GM19099 (cell line): Measurements from ENCODE around the gene CCDC197.

Experiments used
- POLR2A ChIP-seq: IDR thresholded peaks from 3 replicates; pipeline ENCODE4 v1.6.1; 2011; ENCODE audit warnings: low read depth; ENCODE audit not compliant: insufficient read length; ENCODE audit errors: extremely low read depth

CCDC197 gene

GRCh38 chr14:94044476-94045091 lies 47.5 kb downstream of the CCDC197 start:
- no peak for TF ChIP-seq POLR2A

GRCh38 chr14:94045101-94045500 lies 48.0 kb downstream of the CCDC197 start:
- no peak for TF ChIP-seq POLR2A

DNA sequence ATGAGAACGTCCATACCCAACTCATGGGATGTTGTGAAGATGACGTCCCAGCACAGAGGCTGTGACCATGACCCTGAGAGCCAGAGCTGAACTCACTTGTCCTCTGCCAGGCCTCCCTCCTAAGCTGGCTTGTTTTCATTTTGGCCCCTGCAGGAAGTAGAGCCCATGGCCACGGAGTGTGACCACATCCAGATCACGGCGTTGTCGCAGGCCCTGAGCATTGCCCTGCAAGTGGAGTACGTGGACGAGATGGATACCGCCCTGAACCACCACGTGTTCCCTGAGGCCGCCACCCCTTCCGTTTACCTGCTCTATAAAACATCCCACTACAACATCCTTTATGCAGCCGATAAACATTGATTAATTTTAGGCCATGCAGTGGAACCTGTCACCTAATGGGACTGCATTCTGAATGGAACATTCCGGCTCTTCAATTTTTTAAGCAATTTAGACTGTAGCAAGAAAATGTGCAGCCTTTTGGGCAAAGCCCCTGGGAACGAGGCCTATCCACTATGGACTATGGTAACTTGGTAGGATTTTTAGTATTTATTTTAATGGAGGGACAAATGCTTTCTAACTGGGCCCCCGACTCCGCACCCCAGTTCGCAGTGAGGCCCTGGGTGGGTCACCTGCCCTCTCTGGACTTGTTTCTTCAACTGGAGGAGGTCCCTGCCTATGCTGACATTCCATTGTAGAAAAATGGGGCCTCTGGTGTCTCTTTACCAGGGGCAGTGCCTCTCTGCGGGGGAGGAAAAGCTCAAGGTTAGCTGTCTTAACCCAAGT lies 48.7 kb downstream of the CCDC197 start:
- no peak for TF ChIP-seq POLR2A

DNA sequence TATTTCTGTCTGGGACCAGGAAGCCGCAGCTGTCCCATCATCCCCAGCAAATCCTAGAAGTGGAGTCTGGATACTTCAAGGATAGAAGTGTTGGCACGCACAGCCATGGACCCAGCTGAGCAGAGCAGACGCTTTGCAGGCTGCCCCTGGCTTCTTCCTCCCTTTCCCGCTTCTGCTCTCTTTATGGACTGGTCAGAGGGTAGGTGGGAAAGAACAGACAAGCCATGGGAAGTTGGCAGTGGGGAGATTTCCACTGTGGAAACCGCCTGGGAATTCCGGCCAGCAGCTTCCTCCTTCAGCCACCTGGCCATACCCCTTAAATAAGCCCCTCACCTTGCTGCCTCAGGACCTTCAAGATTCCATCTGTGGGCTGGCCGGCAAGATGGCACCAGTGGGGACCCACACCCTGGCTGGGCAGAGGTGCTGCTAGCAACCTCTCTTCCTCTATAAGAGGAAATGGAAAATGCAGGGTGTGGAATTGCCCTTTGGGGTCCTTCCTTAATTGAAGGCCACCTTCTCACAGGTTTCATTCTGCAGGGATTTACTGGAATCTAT lies 49.7 kb downstream of the CCDC197 start:
- no peak for TF ChIP-seq POLR2A

GRCh38 chr14:94047581-94047980 lies 50.5 kb downstream of the CCDC197 start:
- TF ChIP-seq POLR2A, result no peak

DNA sequence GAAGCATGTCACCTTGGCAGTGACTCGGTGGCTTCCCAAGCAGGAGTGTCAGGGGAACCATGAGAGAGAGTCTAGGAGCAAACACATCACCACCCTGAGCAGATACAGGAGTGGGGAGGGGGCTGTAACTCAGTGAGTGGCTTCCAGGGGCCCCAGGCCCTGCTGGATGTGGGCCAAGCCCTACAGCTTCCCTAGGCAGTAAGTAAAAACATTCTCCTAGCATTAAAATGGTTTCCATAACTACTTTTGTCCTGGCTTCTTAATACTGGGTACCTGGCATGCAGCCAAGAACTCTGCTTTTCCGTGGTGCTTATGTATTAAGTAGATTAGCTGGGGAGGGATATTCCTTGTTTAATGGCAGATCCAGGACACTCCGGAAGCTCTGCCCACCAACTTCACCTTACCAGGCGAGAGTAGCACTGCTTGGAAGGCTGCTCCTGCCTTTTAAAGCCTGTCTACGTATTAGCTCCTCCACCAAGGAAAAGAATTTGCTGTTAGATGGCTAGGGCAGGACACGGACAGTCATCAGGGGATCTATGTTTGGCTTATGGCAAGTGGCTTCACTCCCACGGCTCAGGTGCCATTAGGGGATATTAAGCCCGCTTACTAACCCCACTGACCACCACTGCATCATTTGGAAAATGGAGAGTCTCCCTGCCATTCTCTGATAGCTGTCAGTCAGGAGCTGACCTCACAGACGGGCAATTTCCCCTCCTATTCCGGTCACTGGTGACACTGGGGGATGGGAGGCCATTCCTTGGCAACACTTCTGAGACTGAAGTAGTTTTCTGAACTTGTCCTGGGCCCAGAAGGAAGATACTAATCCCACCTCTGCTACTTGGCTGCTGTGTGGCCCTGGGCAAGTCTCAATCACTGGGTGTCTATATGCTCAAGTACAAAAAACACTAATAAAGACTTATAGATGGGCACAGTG lies 51.9 kb downstream of the CCDC197 start:
- no peak for TF ChIP-seq POLR2A

GRCh38 chr14:94049625-94050023 lies 52.5 kb downstream of the CCDC197 start:
- TF ChIP-seq POLR2A, result no peak

DNA sequence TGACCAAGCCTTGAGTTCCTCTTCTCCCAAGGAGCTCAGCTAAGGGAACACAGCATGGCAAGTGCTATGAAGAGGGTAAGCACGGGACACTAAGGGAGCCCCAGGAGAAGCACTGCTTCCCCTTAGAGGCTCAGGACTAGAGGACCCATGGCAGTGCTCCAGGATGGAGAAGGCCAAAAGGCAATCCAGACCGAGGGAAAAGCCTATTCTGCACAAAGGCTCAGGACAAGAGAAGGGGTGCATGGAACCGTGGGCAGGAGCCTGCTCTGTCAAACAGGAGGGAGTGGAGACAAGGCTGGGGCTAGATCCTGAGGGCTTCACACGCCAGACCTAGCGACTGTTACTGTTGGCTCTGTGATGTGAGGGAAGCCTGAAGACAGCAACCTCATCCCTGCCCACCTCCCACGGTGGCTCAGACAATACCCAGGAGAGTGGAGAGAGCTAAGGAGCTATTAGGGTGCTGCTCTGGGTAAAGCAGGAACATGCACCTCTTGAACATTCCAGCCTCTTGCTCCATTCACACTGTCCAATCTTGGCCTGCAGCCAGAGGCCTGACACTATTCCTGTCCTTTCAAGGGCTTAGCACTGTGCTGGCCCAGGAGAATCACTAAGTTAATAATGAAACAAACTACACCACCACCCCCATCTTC lies 53.3 kb downstream of the CCDC197 start:
- TF ChIP-seq POLR2A, result no peak

DNA sequence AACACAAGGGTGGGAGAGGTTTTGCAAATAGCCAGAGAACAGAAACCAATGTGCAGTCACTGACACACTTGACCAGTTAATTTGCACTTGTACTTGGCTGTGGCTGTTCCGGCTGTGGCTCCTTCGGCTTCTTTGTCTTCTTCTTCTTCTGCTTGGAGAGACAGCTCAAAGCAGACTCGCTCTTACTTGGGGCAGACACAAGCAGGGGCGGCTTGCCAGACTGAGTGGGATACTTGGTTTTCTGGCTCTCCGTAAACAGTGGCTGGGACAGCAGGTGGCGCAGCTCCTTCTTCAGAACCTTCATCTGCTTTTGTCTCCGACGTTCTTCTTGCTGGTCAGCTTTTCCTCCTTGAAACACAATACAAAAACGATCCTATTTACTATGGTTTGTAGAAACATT lies 54.0 kb downstream of the CCDC197 start:
- TF ChIP-seq POLR2A, result no peak

DNA sequence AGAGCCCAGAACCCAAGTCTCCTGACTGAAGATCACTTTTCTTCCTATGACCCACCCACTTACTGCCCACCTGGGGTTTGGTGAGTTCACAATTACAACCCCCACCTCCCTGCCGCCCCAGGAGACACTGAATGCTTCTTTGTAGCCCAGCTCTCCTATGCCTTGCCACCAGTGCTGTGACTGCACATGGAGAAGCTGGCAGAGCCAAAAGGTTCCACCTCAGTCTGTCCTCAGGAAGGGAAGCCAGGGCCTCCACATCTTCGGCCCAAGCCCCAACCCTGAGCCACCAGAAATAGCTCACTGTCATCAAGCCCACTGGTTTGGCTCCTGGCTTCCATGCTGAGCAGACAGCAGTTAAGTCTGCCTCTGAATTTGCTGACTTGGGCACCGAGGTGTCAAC lies 54.7 kb downstream of the CCDC197 start:
- no peak for TF ChIP-seq POLR2A

- no peak for TF ChIP-seq POLR2A
Measured at GRCh38 chr14:94052199-94052598, 55.1 kb downstream of the CCDC197 start.

DNA sequence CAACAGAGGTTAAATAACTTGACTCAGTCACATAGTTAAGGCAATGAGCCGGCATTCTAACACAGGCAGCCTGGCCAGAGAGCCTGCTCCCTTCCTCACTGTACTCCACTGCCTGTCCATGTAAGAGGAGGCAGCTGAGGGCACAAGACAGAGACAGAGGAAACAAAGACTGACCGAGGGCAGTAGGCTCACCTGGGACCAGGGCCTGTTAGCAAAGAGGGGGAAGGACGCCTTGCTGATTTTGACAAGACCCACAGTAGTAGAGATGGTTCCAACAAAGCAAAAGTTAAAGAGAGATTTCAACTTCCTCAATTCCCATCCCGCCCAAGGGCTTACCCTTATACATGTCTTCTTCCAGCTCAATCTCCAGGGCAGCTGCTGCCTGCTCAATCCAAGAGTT lies 55.6 kb downstream of the CCDC197 start:
- TF ChIP-seq POLR2A, result no peak

GRCh38 chr14:94054401-94054800 lies 57.3 kb downstream of the CCDC197 start:
- no peak for TF ChIP-seq POLR2A

DNA sequence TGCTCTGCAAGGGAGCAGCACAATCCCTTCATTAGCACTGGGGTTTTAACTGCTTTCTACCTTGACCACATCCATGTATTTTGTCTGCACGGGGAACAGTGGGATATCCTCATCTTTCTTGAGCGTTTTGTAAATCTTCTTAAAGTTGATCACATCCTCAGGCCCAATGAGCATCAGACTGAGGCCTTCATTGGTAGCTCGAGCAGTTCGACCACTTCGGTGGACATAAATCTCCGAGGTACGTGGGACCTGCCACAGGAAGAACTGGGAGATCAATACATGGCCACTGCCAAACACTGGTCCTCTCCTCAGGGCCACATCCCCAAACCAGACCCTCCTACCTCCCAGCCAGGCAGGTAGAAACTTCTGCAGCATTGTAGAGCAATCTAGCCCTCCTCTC lies 57.8 kb downstream of the CCDC197 start:
- TF ChIP-seq POLR2A, result no peak

DNA sequence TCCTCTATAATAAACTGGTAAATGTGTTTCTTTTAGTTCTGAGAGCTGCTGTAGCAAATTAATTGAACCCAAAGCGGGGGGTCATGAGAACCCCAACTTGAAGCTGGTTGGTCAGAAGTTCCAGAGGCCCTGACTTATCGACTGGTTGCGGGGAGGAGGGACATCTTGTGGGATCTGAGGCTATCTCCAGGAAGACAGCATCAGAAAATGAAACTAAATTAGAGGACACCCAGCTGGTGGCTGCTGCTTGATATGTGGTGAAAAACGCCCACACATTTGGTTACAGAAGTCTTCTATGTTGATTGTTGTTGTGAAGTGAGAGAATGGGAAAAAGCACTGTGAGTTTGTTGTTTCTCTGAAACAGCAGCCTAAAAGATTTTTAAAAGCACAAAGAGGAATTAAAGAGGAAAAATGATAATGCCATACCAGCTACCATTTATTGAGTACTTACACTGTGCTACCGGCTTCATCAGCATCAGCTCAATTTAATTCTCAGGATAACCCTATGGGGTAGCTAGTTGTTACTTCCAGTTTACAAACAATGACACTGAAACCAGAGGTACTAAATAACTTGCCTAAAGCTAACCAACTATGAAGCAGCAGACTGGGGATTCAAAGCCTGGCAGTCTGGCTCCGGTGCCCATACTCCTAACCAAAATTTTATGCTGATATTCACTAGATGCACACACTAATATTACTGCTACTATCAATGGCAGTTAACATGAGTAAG lies 59.6 kb downstream of the CCDC197 start:
- TF ChIP-seq POLR2A, result no peak
